ENCODE measurements around the gene DRAM2. TPM values are rescaled to one million over a fixed set of nuclear protein-coding genes. Genes with fewer than 3 reads are reported as not detected.

The DRAM2 gene
- total and polyA plus RNA-seq, 9 of the 15 experiments (the other 6 are each of a cell fraction or from before 2014, with no cell fraction given): 29.0 to 161 (median 53.5) TPM

DNA sequence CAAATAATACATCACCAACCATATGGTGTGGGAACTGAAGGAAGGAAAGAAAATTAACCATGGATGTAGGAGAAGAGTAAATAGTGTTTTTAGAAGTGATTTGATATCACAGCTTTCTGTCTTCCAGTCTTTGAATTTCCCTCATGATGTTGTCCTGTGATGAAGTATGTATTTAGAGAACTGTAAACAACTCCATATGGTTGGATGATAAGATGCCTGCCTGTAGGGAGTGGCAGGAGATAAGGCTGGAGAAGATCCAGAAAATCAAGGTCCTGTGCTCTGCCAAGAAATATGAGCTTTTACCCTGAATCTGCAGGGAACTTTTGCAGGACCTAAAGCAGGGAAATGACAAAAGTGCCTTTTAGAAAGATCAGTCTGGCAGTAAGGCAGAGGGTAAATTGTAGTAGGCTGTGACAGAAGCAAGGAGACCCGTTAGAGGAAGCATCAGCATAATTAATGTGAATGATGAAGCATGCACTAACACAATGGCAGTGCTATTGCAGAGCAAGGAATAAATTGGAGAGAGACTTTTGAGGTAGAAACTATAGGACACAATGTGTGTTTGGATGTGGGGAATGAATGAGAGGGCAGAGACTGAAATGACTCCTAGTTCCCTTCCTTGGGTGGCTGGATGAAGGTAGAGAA, 22.1 kb upstream of the DRAM2 start (continued):
- TF ChIP-seq, protein P1, sequence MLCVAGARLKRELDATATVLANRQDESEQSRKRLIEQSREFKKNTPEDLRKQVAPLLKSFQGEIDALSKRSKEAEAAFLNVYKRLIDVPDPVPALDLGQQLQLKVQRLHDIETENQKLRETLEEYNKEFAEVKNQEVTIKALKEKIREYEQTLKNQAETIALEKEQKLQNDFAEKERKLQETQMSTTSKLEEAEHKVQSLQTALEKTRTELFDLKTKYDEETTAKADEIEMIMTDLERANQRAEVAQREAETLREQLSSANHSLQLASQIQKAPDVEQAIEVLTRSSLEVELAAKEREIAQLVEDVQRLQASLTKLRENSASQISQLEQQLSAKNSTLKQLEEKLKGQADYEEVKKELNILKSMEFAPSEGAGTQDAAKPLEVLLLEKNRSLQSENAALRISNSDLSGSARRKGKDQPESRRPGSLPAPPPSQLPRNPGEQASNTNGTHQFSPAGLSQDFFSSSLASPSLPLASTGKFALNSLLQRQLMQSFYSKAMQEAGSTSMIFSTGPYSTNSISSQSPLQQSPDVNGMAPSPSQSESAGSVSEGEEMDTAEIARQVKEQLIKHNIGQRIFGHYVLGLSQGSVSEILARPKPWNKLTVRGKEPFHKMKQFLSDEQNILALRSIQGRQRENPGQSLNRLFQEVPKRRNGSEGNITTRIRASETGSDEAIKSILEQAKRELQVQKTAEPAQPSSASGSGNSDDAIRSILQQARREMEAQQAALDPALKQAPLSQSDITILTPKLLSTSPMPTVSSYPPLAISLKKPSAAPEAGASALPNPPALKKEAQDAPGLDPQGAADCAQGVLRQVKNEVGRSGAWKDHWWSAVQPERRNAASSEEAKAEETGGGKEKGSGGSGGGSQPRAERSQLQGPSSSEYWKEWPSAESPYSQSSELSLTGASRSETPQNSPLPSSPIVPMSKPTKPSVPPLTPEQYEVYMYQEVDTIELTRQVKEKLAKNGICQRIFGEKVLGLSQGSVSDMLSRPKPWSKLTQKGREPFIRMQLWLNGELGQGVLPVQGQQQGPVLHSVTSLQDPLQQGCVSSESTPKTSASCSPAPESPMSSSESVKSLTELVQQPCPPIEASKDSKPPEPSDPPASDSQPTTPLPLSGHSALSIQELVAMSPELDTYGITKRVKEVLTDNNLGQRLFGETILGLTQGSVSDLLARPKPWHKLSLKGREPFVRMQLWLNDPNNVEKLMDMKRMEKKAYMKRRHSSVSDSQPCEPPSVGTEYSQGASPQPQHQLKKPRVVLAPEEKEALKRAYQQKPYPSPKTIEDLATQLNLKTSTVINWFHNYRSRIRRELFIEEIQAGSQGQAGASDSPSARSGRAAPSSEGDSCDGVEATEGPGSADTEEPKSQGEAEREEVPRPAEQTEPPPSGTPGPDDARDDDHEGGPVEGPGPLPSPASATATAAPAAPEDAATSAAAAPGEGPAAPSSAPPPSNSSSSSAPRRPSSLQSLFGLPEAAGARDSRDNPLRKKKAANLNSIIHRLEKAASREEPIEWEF (CRISPR knock-in tag; IDR thresholded peaks at IDR 0.05): 0 out of 2 replicates have a peak, but pooled peaks have one; percentile 57
- TF ChIP-seq CHD1 (IDR thresholded peaks at IDR 0.05; ENCODE audit: low read length) (no peak), ZNF586 (CRISPR knock-in tag; conservative IDR thresholded peaks at IDR 0.05) (no peak), BCL6 (CRISPR knock-in tag; IDR thresholded peaks at IDR 0.05) (peak; percentile 61; the same call in 1 of the 2 replicates), ZBTB7A (IDR thresholded peaks at IDR 0.05; ENCODE audit: borderline replicate concordance, control insufficient read depth, low read depth, low read length) (no peak), ZNF707 (CRISPR knock-in tag; conservative IDR thresholded peaks at IDR 0.05) (no peak), ATF1 (CRISPR knock-in tag; IDR thresholded peaks at IDR 0.05) (no peak), ATF1 (tag; IDR thresholded peaks at IDR 0.05) (peak; percentile 68), ZNF699 (CRISPR knock-in tag; IDR thresholded peaks at IDR 0.05; ENCODE audit: insufficient replicate concordance) (no peak), TCFL5 (CRISPR knock-in tag; conservative IDR thresholded peaks at IDR 0.05) (peak; percentile 83; the same call in 1 of the 2 replicates)
- TF ChIP-seq, protein P2, sequence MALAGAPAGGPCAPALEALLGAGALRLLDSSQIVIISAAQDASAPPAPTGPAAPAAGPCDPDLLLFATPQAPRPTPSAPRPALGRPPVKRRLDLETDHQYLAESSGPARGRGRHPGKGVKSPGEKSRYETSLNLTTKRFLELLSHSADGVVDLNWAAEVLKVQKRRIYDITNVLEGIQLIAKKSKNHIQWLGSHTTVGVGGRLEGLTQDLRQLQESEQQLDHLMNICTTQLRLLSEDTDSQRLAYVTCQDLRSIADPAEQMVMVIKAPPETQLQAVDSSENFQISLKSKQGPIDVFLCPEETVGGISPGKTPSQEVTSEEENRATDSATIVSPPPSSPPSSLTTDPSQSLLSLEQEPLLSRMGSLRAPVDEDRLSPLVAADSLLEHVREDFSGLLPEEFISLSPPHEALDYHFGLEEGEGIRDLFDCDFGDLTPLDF (CRISPR knock-in tag; IDR thresholded peaks at IDR 0.05): no peak
- TF ChIP-seq, protein P3, sequence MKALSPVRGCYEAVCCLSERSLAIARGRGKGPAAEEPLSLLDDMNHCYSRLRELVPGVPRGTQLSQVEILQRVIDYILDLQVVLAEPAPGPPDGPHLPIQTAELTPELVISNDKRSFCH (CRISPR knock-in tag; IDR thresholded peaks at IDR 0.05): no peak
- TF ChIP-seq, protein P3 (tag; IDR thresholded peaks at IDR 0.05): no peak
- TF ChIP-seq, protein P4, sequence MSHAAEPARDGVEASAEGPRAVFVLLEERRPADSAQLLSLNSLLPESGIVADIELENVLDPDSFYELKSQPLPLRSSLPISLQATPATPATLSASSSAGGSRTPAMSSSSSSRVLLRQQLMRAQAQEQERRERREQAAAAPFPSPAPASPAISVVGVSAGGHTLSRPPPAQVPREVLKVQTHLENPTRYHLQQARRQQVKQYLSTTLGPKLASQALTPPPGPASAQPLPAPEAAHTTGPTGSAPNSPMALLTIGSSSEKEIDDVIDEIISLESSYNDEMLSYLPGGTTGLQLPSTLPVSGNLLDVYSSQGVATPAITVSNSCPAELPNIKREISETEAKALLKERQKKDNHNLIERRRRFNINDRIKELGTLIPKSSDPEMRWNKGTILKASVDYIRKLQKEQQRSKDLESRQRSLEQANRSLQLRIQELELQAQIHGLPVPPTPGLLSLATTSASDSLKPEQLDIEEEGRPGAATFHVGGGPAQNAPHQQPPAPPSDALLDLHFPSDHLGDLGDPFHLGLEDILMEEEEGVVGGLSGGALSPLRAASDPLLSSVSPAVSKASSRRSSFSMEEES (CRISPR knock-in tag; IDR thresholded peaks at IDR 0.05): peak; percentile 16; the same call in 1 of the 2 replicates
- TF ChIP-seq, protein P5, sequence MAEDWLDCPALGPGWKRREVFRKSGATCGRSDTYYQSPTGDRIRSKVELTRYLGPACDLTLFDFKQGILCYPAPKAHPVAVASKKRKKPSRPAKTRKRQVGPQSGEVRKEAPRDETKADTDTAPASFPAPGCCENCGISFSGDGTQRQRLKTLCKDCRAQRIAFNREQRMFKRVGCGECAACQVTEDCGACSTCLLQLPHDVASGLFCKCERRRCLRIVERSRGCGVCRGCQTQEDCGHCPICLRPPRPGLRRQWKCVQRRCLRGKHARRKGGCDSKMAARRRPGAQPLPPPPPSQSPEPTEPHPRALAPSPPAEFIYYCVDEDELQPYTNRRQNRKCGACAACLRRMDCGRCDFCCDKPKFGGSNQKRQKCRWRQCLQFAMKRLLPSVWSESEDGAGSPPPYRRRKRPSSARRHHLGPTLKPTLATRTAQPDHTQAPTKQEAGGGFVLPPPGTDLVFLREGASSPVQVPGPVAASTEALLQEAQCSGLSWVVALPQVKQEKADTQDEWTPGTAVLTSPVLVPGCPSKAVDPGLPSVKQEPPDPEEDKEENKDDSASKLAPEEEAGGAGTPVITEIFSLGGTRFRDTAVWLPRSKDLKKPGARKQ (CRISPR knock-in tag; IDR thresholded peaks at IDR 0.05): no peak
- TF ChIP-seq, protein P6, sequence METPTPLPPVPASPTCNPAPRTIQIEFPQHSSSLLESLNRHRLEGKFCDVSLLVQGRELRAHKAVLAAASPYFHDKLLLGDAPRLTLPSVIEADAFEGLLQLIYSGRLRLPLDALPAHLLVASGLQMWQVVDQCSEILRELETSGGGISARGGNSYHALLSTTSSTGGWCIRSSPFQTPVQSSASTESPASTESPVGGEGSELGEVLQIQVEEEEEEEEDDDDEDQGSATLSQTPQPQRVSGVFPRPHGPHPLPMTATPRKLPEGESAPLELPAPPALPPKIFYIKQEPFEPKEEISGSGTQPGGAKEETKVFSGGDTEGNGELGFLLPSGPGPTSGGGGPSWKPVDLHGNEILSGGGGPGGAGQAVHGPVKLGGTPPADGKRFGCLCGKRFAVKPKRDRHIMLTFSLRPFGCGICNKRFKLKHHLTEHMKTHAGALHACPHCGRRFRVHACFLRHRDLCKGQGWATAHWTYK (CRISPR knock-in tag; IDR thresholded peaks at IDR 0.05): peak; percentile 92

Data from K562 (cell line).